ENCODE measurements around the gene FOXO3. TPM values are rescaled to one million over a fixed set of nuclear protein-coding genes. Genes with fewer than 3 reads are reported as not detected.
A peak's percentile ranks its signal among the peaks of the same experiment; 100 is the strongest.
"Not testable (repeated sequence)": the region's sequence is repeated elsewhere in the genome, so short reads cannot be mapped to it uniquely, and the experiment has no call there.

The FOXO3 gene
- total RNA-seq, 2 donors from 2014 or later: 39.9 to 70.0 TPM

GRCh38 chr6:108640104-108640503, 79.4 kb downstream of the FOXO3 start:
- intact Hi-C loops (cut with DNase I, micrococcal nuclease): no loop called here
- ATAC-seq: no peak
- no peak for DNase-seq

- intact Hi-C loops (cut with DNase I, micrococcal nuclease): no loop called here
- no peak for DNase-seq
- no peak for ATAC-seq
These were observed 82.5 kb downstream of the FOXO3 start for GRCh38 chr6:108643184-108643583.

GRCh38 chr6:108644252-108644651, 83.5 kb downstream of the FOXO3 start:
- no peak for DNase-seq
- intact Hi-C loops (cut with DNase I, micrococcal nuclease): no loop called here
- no peak for ATAC-seq

- ATAC-seq (no peak), DNase-seq (no peak)
- intact Hi-C loops (cut with DNase I, micrococcal nuclease): no loop called here
These were observed 87.5 kb downstream of the FOXO3 start for GRCh38 chr6:108648191-108648590.

GRCh38 chr6:108650325-108650724, 89.6 kb downstream of the FOXO3 start:
- no peak for DNase-seq
- no peak for ATAC-seq
- intact Hi-C loops (cut with DNase I, micrococcal nuclease): loop anchor here in 1 of 2 donors (10.0 kb wide), 1 partner anchor 66 kb away; no protein-coding TSS in a partner anchor

- DNase-seq: no peak
- intact Hi-C loops (cut with DNase I, micrococcal nuclease): loop anchor here in 1 of 2 donors (10.0 kb wide), 1 partner anchor 66 kb away; no protein-coding TSS in a partner anchor
- no peak for ATAC-seq
These were observed 90.1 kb downstream of the FOXO3 start for GRCh38 chr6:108650781-108651180.

- no peak for DNase-seq
- no peak for ATAC-seq
- intact Hi-C loops (cut with DNase I, micrococcal nuclease): loop anchor here in 1 of 2 donors (10.0 kb wide), 1 partner anchor 67 kb away; no protein-coding TSS in a partner anchor
These were observed 90.9 kb downstream of the FOXO3 start for GRCh38 chr6:108651340-108652227.

GRCh38 chr6:108652375-108652774, 91.7 kb downstream of the FOXO3 start:
- ATAC-seq (no peak), DNase-seq (no peak)
- intact Hi-C loops (cut with DNase I, micrococcal nuclease): loop anchor here in 1 of 2 donors (10.0 kb wide), 1 partner anchor 68 kb away; no protein-coding TSS in a partner anchor

GRCh38 chr6:108653949-108654348, 93.2 kb downstream of the FOXO3 start:
- ATAC-seq (no peak), DNase-seq (no peak)
- intact Hi-C loops (cut with DNase I, micrococcal nuclease): loop anchor here in 1 of 2 donors (10.0 kb wide), 1 partner anchor 69 kb away; no protein-coding TSS in a partner anchor

- no peak for ATAC-seq
- DNase-seq: no peak
- intact Hi-C loops (cut with DNase I, micrococcal nuclease): loop anchor here in 1 of 2 donors (10.0 kb wide), 1 partner anchor 70 kb away; no protein-coding TSS in a partner anchor
These were observed 93.9 kb downstream of the FOXO3 start for GRCh38 chr6:108654465-108655106.

GRCh38 chr6:108655806-108656651, 95.3 kb downstream of the FOXO3 start:
- ATAC-seq (peak; percentile 19), DNase-seq (no peak)
- intact Hi-C loops (cut with DNase I, micrococcal nuclease): loop anchor here in 1 of 2 donors (10.0 kb wide), 1 partner anchor 71 kb away; no protein-coding TSS in a partner anchor

GRCh38 chr6:108656836-108657235, 96.1 kb downstream of the FOXO3 start:
- intact Hi-C loops (cut with DNase I, micrococcal nuclease): loop anchor here in 1 of 2 donors (10.0 kb wide), 1 partner anchor 72 kb away; no protein-coding TSS in a partner anchor
- ATAC-seq: peak; percentile 69

GRCh38 chr6:108658174-108658573, 97.5 kb downstream of the FOXO3 start:
- intact Hi-C loops (cut with DNase I, micrococcal nuclease): loop anchor here in 1 of 2 donors (10.0 kb wide), 1 partner anchor 73 kb away; no protein-coding TSS in a partner anchor
- ATAC-seq: no peak

More at GRCh38 chr6:108656836-108657235, 96.1 kb downstream of the FOXO3 start:
- no peak for DNase-seq

GRCh38 chr6:108658785-108659184, 98.1 kb downstream of the FOXO3 start:
- not testable (repeated sequence) for DNase-seq, ATAC-seq

More at GRCh38 chr6:108658174-108658573, 97.5 kb downstream of the FOXO3 start:
- no peak for DNase-seq

GRCh38 chr6:108660251-108660650, 99.5 kb downstream of the FOXO3 start:
- intact Hi-C loops (cut with DNase I, micrococcal nuclease): no loop called here
- no peak for ATAC-seq

More at GRCh38 chr6:108658785-108659184, 98.1 kb downstream of the FOXO3 start:
- intact Hi-C loops (cut with DNase I, micrococcal nuclease): loop anchor here in 1 of 2 donors (10.0 kb wide), 1 partner anchor 74 kb away; no protein-coding TSS in a partner anchor

GRCh38 chr6:108661430-108661829, 100.7 kb downstream of the FOXO3 start:
- ATAC-seq (peak; percentile 93), DNase-seq (no peak)
- intact Hi-C loops (cut with DNase I, micrococcal nuclease): no loop called here

More at GRCh38 chr6:108660251-108660650, 99.5 kb downstream of the FOXO3 start:
- no peak for DNase-seq

- intact Hi-C loops (cut with DNase I, micrococcal nuclease): no loop called here
- ATAC-seq (no peak), DNase-seq (no peak)
These were observed 101.3 kb downstream of the FOXO3 start for GRCh38 chr6:108661982-108662381.

GRCh38 chr6:108662702-108663101, 102.0 kb downstream of the FOXO3 start:
- intact Hi-C loops (cut with DNase I, micrococcal nuclease): no loop called here
- ATAC-seq (no peak), DNase-seq (no peak)
